ENCODE data around the gene TPM2. TPM values are rescaled to one million over a fixed set of nuclear protein-coding genes. Genes with fewer than 3 reads are reported as not detected.

Gene TPM2
- total RNA-seq, 1 donor from 2014 or later = 1,070 TPM

DNA sequence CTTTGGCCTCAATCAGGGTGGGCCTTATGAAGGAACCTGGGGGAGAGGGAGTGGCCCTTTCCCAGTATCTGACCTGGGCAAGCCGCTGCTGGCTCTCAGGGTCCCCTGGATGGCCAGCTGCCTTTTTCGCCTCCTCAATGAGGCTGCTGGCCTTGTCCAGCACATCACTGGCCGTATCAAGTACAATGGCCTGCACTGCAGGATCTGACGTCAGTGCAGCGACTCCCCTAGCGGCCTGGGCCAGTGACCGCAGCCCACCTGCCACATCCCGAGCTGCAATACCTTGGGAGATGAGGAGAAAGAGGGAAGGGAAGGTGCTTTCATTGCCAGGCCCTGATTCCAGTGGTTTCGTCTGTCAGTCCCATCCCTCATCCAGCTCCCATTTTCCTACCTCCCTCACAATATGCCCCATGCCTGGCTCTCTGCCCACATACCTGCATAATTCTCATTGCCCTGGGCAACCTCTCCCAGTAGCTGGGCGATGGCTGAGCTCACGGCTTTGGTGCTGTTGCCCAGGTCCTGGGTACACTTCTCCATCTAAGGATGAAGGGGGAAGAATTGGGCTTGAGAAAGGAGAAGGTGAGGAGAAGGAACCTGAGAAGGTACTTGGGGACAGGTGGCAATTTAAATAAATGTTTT is 23.2 kb upstream of the TPM2 start:
- Histone ChIP-seq H3K9me3 (replicated peaks) (no peaks in the 10 kb centered on the region), H3K27me3 (ENCODE audit: low read depth) (no peaks in the 10 kb centered on the region), H3K4me3 (no peak overlapping the region), H3K27ac (replicated peaks) (no peak overlapping the region), H3K36me3 (peaks cover 99% of the 10 kb centered on the region), H3K4me1 (peaks cover 14% of the 10 kb centered on the region)
- no peak for DNase-seq
- TF ChIP-seq, protein P1, sequence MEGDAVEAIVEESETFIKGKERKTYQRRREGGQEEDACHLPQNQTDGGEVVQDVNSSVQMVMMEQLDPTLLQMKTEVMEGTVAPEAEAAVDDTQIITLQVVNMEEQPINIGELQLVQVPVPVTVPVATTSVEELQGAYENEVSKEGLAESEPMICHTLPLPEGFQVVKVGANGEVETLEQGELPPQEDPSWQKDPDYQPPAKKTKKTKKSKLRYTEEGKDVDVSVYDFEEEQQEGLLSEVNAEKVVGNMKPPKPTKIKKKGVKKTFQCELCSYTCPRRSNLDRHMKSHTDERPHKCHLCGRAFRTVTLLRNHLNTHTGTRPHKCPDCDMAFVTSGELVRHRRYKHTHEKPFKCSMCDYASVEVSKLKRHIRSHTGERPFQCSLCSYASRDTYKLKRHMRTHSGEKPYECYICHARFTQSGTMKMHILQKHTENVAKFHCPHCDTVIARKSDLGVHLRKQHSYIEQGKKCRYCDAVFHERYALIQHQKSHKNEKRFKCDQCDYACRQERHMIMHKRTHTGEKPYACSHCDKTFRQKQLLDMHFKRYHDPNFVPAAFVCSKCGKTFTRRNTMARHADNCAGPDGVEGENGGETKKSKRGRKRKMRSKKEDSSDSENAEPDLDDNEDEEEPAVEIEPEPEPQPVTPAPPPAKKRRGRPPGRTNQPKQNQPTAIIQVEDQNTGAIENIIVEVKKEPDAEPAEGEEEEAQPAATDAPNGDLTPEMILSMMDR (IDR thresholded peaks at IDR 0.05; ENCODE audit: borderline replicate concordance) = no peak
- intact Hi-C loops (cut with micrococcal nuclease) = no loop called here

DNA sequence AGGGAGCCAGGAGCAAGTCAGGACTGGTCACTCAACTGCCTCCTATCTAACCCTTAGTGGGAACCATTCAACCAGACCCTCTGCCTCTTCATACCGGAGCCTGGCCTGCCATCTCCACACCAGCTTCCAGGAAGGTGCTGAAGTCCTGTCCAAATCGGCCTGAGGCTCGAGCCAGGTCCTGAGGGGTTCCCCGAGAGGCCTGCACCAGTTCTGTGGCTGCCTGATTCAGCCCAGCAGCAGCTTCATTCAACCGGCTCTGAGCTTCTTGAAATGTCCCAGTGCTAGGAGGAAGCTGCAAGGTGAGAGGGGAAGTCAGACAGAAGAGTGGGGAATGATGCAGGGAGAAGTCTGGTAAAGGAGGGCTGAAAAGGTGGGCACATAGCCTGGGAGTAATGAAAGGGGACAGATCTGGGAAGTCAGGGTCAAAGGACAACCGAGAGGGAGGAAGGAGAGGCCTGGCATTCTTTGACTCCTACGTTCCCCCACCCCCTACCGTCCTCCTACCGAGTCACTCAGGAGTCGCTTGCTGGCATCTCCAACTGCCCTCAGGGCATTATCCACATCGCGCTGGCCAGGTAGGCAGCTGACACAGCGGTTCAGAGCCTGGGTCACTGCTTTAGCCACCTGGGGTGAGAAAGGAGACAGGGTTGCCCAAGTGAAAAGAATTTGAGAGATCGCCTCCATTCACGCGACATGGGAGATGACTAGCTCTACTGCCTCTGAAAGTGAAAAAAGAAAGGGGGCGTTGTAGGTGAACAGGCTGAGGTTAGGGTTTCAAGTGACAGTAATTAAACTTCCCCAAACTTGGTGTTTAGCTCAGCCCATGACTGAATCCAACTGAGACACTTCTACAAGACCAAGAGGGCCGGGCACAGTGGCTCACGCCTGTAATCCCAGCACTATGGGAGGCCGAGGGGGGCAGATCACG is 22.0 kb upstream of the TPM2 start:
- TF ChIP-seq, protein P1 (IDR thresholded peaks at IDR 0.05; ENCODE audit: borderline replicate concordance) = no peak
- intact Hi-C loops (cut with micrococcal nuclease) = no loop called here
- DNase-seq = no peak
- Histone ChIP-seq H3K9me3 (replicated peaks) (no peaks in the 10 kb centered on the region), H3K36me3 (peaks cover 99% of the 10 kb centered on the region), H3K4me1 (peaks cover 14% of the 10 kb centered on the region), H3K27ac (replicated peaks) (peak overlapping the region; percentile 43), H3K27me3 (ENCODE audit: low read depth) (no peaks in the 10 kb centered on the region), H3K4me3 (no peak overlapping the region)

DNA sequence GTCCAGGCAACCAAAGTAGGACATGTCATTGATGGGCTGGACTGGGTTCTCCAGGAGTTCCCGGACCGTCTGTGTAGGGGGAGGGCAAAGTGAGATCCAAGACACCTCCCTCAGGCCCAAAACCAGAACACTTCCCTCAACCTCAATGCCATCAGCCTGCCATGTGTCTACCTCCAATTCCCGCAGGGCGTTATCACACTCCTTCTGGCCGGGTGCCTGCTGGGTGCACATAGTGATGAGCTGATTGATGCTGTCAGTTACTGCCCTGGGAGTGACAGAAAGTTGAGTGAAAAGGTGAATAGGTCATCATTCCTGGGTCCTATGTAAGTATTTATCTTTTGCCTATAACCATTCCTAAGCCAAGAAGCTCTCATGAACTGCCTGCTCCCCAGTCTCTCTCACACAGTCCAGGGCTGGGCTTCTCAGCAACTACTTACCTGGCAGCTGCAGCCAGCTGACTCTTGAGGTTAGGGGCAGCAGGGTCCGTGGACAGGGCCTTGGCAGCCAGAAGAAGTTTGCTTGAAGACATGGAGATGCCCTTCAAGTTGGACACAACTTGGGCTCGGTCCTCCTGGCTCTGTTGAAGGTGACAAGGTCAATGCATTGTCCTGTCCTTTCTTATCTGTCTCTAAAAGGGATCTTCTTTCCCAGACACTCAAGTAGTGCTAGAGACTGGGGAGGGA is 21.2 kb upstream of the TPM2 start:
- DNase-seq = no peak
- intact Hi-C loops (cut with micrococcal nuclease) = no loop called here
- Histone ChIP-seq H3K4me3 (no peak overlapping the region), H3K27me3 (ENCODE audit: low read depth) (no peaks in the 10 kb centered on the region), H3K27ac (replicated peaks) (peak overlapping the region; percentile 43), H3K4me1 (peaks cover 14% of the 10 kb centered on the region), H3K9me3 (replicated peaks) (no peaks in the 10 kb centered on the region), H3K36me3 (peaks cover 99% of the 10 kb centered on the region)
- TF ChIP-seq, protein P1 (IDR thresholded peaks at IDR 0.05; ENCODE audit: borderline replicate concordance) = no peak

DNA sequence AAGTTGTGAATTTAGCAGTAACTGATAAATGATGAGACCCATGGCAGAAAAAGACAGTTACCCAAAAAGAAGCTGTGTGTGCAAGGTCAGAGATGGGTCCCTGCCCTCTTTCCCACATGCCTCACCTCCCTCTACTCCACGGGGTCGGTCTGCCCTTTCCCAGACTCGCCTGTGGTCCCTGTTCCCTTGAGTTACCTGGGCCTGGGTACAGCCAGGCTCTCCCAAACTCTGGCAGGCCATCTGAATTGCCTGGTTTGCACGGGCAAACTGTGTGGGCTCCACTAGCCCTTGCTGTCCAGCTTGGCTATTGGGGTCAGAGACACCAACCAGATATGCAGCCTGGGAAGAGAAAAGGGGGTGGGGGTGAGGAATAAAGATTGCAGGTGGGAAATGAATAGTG is 18.4 kb upstream of the TPM2 start:
- no peak for DNase-seq
- Histone ChIP-seq H3K4me1 (peaks cover 31% of the 10 kb centered on the region), H3K9me3 (replicated peaks) (no peaks in the 10 kb centered on the region), H3K4me3 (no peak overlapping the region), H3K36me3 (peaks cover 99% of the 10 kb centered on the region), H3K27ac (replicated peaks) (no peak overlapping the region), H3K27me3 (ENCODE audit: low read depth) (no peaks in the 10 kb centered on the region)
- TF ChIP-seq, protein P1 (IDR thresholded peaks at IDR 0.05; ENCODE audit: borderline replicate concordance) = no peak
- intact Hi-C loops (cut with micrococcal nuclease) = no loop called here

DNA sequence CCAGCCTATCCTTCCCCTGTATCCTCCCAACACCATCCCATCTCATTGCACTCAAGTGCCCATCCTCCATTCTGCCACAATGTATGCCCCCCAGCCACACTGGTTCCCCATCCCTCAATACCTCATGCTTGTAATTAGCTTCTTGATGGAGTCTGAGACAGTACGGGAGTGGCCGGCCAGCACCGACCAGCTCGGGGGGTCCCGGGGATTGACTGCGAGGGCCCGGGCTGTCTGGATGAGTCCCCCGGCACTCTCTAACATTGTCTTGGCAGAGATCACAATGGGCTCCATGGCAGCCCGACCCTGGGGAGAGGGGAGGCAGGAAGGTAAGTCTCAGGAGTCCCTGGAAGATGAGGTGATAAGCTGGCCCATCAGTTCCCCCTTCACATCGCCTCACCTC is 17.2 kb upstream of the TPM2 start:
- Histone ChIP-seq H3K27ac (replicated peaks) (no peak overlapping the region), H3K9me3 (replicated peaks) (no peaks in the 10 kb centered on the region), H3K36me3 (peaks cover 99% of the 10 kb centered on the region), H3K27me3 (ENCODE audit: low read depth) (no peaks in the 10 kb centered on the region), H3K4me1 (peaks cover 32% of the 10 kb centered on the region), H3K4me3 (no peak overlapping the region)
- TF ChIP-seq, protein P1 (IDR thresholded peaks at IDR 0.05; ENCODE audit: borderline replicate concordance) = no peak
- DNase-seq = no peak
- intact Hi-C loops (cut with micrococcal nuclease) = no loop called here

All from left ventricle myocardium inferior (tissue), 1 donor.